HepG2 (cell line): ENCODE measurements around the gene DGAT2. TPM values are rescaled to one million over a fixed set of nuclear protein-coding genes. Genes with fewer than 3 reads are reported as not detected.

Experiments used
- E2F5 ChIP-seq: sonication (generic); formaldehyde crosslinking; conservative IDR thresholded peaks from 2 replicates; pipeline ENCODE4 v1.4.0; 2020; ENCODE audit warnings: missing genetic modification reagents
- KDM3A ChIP-seq: IDR thresholded peaks from 2 replicates; pipeline ENCODE4 v1.6.1; 2018; ENCODE audit warnings: low read depth, missing compliant biosample characterization
- RAD21 ChIP-seq: fragments of 450-650 bp; formaldehyde crosslinking; IDR thresholded peaks from 2 replicates; pipeline ENCODE4 v1.5.0; 2020; ENCODE audit warnings: mild to moderate bottlenecking
- RERE ChIP-seq: IDR thresholded peaks from 2 replicates; pipeline ENCODE4 v1.6.1; 2016; ENCODE audit warnings: low read depth, missing genetic modification reagents, missing compliant biosample characterization
- SUZ12 ChIP-seq: fragments of 150-350 bp; IDR thresholded peaks from 2 replicates; pipeline ENCODE4 v1.6.1; 2014; ENCODE audit warnings: low read depth, low read length
- ZBED4 ChIP-seq: sonication (generic); formaldehyde crosslinking; IDR thresholded peaks from 2 replicates; pipeline ENCODE4 v1.4.0; 2020; ENCODE audit warnings: missing genetic modification reagents, borderline replicate concordance
- ZNF101 ChIP-seq: sonication (generic); formaldehyde crosslinking; IDR thresholded peaks from 2 replicates; pipeline ENCODE4 v1.4.0; 2020; ENCODE audit warnings: mild to moderate bottlenecking, low read depth, missing genetic modification reagents, borderline replicate concordance
- ZNF256 ChIP-seq: sonication (generic); formaldehyde crosslinking; conservative IDR thresholded peaks from 2 replicates; pipeline ENCODE4 v1.4.0; 2020; ENCODE audit warnings: missing genetic modification reagents
- ZNF337 ChIP-seq: sonication (generic); formaldehyde crosslinking; IDR thresholded peaks from 2 replicates; pipeline ENCODE4 v1.5.1; 2020; ENCODE audit warnings: missing genetic modification reagents, low read depth, mild to moderate bottlenecking, borderline replicate concordance
- ZNF891 ChIP-seq: sonication (generic); formaldehyde crosslinking; IDR thresholded peaks from 2 replicates; pipeline ENCODE4 v1.5.0; 2020; ENCODE audit warnings: mild to moderate bottlenecking, missing genetic modification reagents
- polyA plus RNA-seq, 8 experiments: library from polyadenylated mRNA; depleted of rRNA in 3 of 8; stranded (reverse) in 7 of 8; unstranded in 1 of 8; fragments of >200 nt; fragmentation: Illumina TruSeq in 4 of 8; extraction: Trizol in 4 of 8; gene quantifications; 2 replicates each; pipeline versions ENCODE4 v1.2.1 to v1.2.3, GENCODE V29; 2011 to 2016; ENCODE audit warnings: low read depth in 4 of 8, missing spikeins in 1 of 8, mixed read lengths in 1 of 8; ENCODE audit not compliant: insufficient read depth in 1 of 8
- total RNA-seq, 5 experiments: library from RNA; depleted of rRNA; stranded (reverse); fragments of >200 nt; fragmentation: Illumina TruSeq; extraction: Trizol; gene quantifications; 2 replicates each; pipeline ENCODE4 v1.2.3, GENCODE V29; 2016; ENCODE audit warnings: low read depth in 1 of 5
- TF ChIP-seq, protein P1 (sequence below): sonication (generic); formaldehyde crosslinking; IDR thresholded peaks from 2 replicates; pipeline ENCODE4 v1.8.0; 2022; ENCODE audit warnings: low read depth, missing genetic modification reagents
- TF ChIP-seq, protein P2 (sequence below): sonication (generic); formaldehyde crosslinking; conservative IDR thresholded peaks from 2 replicates; pipeline ENCODE4 v1.8.0; 2022; ENCODE audit warnings: mild to moderate bottlenecking, moderate library complexity, missing genetic modification reagents

DGAT2 gene
- total and polyA plus RNA-seq, 2 of the 13 experiments (the other 11 are each of a cell fraction or from before 2014, with no cell fraction given) = 39.0 to 65.6 TPM

- TF ChIP-seq, protein P1, sequence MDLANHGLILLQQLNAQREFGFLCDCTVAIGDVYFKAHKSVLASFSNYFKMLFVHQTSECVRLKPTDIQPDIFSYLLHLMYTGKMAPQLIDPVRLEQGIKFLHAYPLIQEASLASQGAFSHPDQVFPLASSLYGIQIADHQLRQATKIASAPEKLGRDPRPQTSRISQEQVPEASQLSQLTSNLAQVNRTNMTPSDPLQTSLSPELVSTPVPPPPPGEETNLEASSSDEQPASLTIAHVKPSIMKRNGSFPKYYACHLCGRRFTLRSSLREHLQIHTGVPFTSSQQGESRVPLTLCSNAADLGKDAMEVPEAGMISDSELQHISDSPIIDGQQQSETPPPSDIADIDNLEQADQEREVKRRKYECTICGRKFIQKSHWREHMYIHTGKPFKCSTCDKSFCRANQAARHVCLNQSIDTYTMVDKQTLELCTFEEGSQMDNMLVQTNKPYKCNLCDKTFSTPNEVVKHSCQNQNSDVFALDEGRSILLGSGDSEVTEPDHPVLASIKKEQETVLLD (CRISPR knock-in tag) = no peak
- TF ChIP-seq RAD21 (CRISPR knock-in tag) (no peak), ZNF891 (CRISPR knock-in tag) (0 out of 2 replicates have a peak, but pooled peaks have one; percentile 48), KDM3A (peak; percentile 31; the same call in 1 of the 2 replicates), ZNF256 (CRISPR knock-in tag) (0 out of 2 replicates have a peak, but pooled peaks have one; percentile 49), ZNF337 (CRISPR knock-in tag) (no peak), RERE (no peak), ZNF101 (no peak), ZBED4 (peak; percentile 86), SUZ12 (no peak), E2F5 (CRISPR knock-in tag) (no peak)
- TF ChIP-seq, protein P2, sequence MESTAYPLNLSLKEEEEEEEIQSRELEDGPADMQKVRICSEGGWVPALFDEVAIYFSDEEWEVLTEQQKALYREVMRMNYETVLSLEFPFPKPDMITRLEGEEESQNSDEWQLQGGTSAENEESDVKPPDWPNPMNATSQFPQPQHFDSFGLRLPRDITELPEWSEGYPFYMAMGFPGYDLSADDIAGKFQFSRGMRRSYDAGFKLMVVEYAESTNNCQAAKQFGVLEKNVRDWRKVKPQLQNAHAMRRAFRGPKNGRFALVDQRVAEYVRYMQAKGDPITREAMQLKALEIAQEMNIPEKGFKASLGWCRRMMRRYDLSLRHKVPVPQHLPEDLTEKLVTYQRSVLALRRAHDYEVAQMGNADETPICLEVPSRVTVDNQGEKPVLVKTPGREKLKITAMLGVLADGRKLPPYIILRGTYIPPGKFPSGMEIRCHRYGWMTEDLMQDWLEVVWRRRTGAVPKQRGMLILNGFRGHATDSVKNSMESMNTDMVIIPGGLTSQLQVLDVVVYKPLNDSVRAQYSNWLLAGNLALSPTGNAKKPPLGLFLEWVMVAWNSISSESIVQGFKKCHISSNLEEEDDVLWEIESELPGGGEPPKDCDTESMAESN (CRISPR knock-in tag) = 0 out of 2 replicates have a peak, but pooled peaks have one; percentile 23
Observed at GRCh38 chr11:75719340-75720239, 49.0 kb upstream of the DGAT2 start (continued).
